K562 (cell line): ENCODE results near the gene RNF138. TPM values are rescaled to one million over a fixed set of nuclear protein-coding genes. Genes with fewer than 3 reads are reported as not detected.

ENCODE experiments used
- BMI1 ChIP-seq: fragments of 150-350 bp; IDR thresholded peaks from 2 replicates; pipeline ENCODE4 v1.6.1; 2014; ENCODE audit warnings: low read length
- DEAF1 ChIP-seq: fragments of 450-650 bp; formaldehyde crosslinking; IDR thresholded peaks from 2 replicates; pipeline ENCODE4 v1.4.0; 2020; ENCODE audit warnings: mild to moderate bottlenecking, moderate library complexity
- E2F6 ChIP-seq, 2 experiments: IDR thresholded peaks; 2 replicates each; pipeline ENCODE4 v1.6.1; 2011; ENCODE audit warnings: borderline replicate concordance in 1 of 2, control low read depth in 1 of 2, low read depth in 1 of 2, low read length in 1 of 2, mild to moderate bottlenecking in 1 of 2, mixed read lengths in 1 of 2, moderate library complexity in 1 of 2; ENCODE audit not compliant: insufficient read depth in 1 of 2, insufficient read length in 1 of 2, poor library complexity in 1 of 2, severe bottlenecking in 1 of 2; ENCODE audit errors: extremely low read depth in 1 of 2
- FOSL1 ChIP-seq: fragments of 200-800 bp; sonication (Bioruptor generic); conservative IDR thresholded peaks from 2 replicates; pipeline ENCODE4 v1.6.1; 2016; ENCODE audit warnings: missing genetic modification characterization, missing compliant biosample characterization
- GABPB2 ChIP-seq: fragments of 250-450 bp; sonication (Bioruptor Pico); conservative IDR thresholded peaks from 2 replicates; pipeline ENCODE4 v1.5.1; 2021; ENCODE audit warnings: mild to moderate bottlenecking
- HDAC1 ChIP-seq, 2 experiments: fragments of 450-650 bp; IDR thresholded peaks; 2 replicates each; pipeline ENCODE4 v1.6.1; 2016 to 2017; ENCODE audit warnings: inconsistent platforms in 1 of 2, mild to moderate bottlenecking in 1 of 2, moderate library complexity in 1 of 2
- HDAC6 ChIP-seq: IDR thresholded peaks from 2 replicates; pipeline ENCODE4 v1.6.1; 2012; ENCODE audit warnings: low read depth, mild to moderate bottlenecking, control low read depth, inconsistent platforms, low read length, moderate library complexity
- KDM1A ChIP-seq, 2 experiments: fragments of 450-650 bp; IDR thresholded peaks; 2 replicates each; pipeline ENCODE4 v1.6.1; 2016; ENCODE audit warnings: mild to moderate bottlenecking in 2 of 2
- MAFF ChIP-seq: IDR thresholded peaks from 2 replicates; pipeline ENCODE4 v1.6.1; 2012; ENCODE audit warnings: low read length, improper control_type of control experiment
- MITF ChIP-seq: IDR thresholded peaks from 2 replicates; pipeline ENCODE4 v1.6.1; 2014; ENCODE audit warnings: antibody characterized with exemption
- MLLT1 ChIP-seq, 2 experiments: fragments of 450-650 bp; IDR thresholded peaks; 2 replicates each; pipeline ENCODE4 v1.6.1; 2016
- NR2F6 ChIP-seq: fragments of 450-650 bp; formaldehyde crosslinking; IDR thresholded peaks from 2 replicates; pipeline ENCODE4 v1.4.0; 2020; ENCODE audit warnings: mild to moderate bottlenecking
- POLR2AphosphoS2 ChIP-seq: IDR thresholded peaks from 2 replicates; pipeline ENCODE4 v1.6.1; 2012; ENCODE audit warnings: low read length, improper control_type of control experiment
- STAT5A ChIP-seq: IDR thresholded peaks from 2 replicates; pipeline ENCODE4 v1.6.1; 2012; ENCODE audit warnings: low read length, inconsistent platforms, borderline replicate concordance
- STAT6 ChIP-seq: sonication (generic); formaldehyde crosslinking; IDR thresholded peaks from 2 replicates; pipeline ENCODE4 v1.8.1; 2023; ENCODE audit warnings: mild to moderate bottlenecking, missing genetic modification reagents
- TAF1 ChIP-seq: IDR thresholded peaks from 2 replicates; pipeline ENCODE4 v1.6.1; 2011; ENCODE audit warnings: mild to moderate bottlenecking, low read length, moderate library complexity; ENCODE audit not compliant: insufficient read depth, control insufficient read depth, severe bottlenecking; ENCODE audit errors: extremely low read depth
- TRIM24 ChIP-seq, 2 experiments: fragments of 450-650 bp; IDR thresholded peaks; 2 replicates each; pipeline ENCODE4 v1.6.1; 2016
- ZBTB17 ChIP-seq: fragments of 450-650 bp; formaldehyde crosslinking; IDR thresholded peaks from 2 replicates; pipeline ENCODE4 v1.4.0; 2020; ENCODE audit warnings: mild to moderate bottlenecking
- ZBTB7A ChIP-seq: IDR thresholded peaks from 2 replicates; pipeline ENCODE4 v1.6.1; 2011; ENCODE audit warnings: low read depth, mild to moderate bottlenecking, low read length, moderate library complexity, borderline replicate concordance; ENCODE audit not compliant: control insufficient read depth
- ZNF76 ChIP-seq: fragments of 250-450 bp; sonication (Bioruptor Pico); IDR thresholded peaks from 2 replicates; pipeline ENCODE4 v1.4.0; 2020; ENCODE audit warnings: mild to moderate bottlenecking, moderate library complexity, borderline replicate concordance
- polyA plus RNA-seq, 8 experiments: library from polyadenylated mRNA; depleted of rRNA in 4 of 8; stranded (reverse) in 5 of 8; unstranded in 3 of 8; fragments of >200 nt; fragmentation: Nextera tagmentation in 2 of 8; fragmentation: Illumina TruSeq in 1 of 8; extraction: Ambion mirVana in 2 of 8; extraction: Trizol in 1 of 8; gene quantifications; 2 replicates each; pipeline versions ENCODE4 v1.2.1 to v1.2.3, GENCODE V29; 2011 to 2014; ENCODE audit warnings: inconsistent platforms in 1 of 8, missing spikeins in 1 of 8
- total RNA-seq, 7 experiments: library from RNA; depleted of rRNA in 6 of 7; stranded (reverse); fragments of >200 nt in 6 of 7; fragmentation: Illumina TruSeq in 2 of 7; extraction: Trizol in 2 of 7; gene quantifications; 2 replicates each; pipeline versions ENCODE4 v1.2.1 to v1.2.3, GENCODE V29; 2011 to 2021; ENCODE audit warnings: low replicate concordance in 1 of 7

RNF138 gene
- total and polyA plus RNA-seq, 9 of the 15 experiments (the other 6 are each of a cell fraction or from before 2014, with no cell fraction given), result 47.6 to 100 (median 62.5) TPM

- no peak for TF ChIP-seq MLLT1 (IDR thresholded peaks at IDR 0.05)
- no peak for TF ChIP-seq STAT6
- no peak for TF ChIP-seq MAFF
- peak; percentile 44 to 83 for TF ChIP-seq E2F6 (IDR thresholded peaks at IDR 0.05; ENCODE audit: borderline replicate concordance in 1 of 2, extremely low read depth in 1 of 2, insufficient read depth in 1 of 2, insufficient read length in 1 of 2, low read depth in 1 of 2, low read length in 1 of 2, poor library complexity in 1 of 2, severe bottlenecking in 1 of 2)
- no peak for TF ChIP-seq HDAC6
- TF ChIP-seq FOSL1, result no peak
- no peak for TF ChIP-seq DEAF1 (CRISPR knock-in tag)
- no peak; the same call in 1 of the 2 replicates for TF ChIP-seq POLR2AphosphoS2
- TF ChIP-seq STAT5A, result no peak
- peak in 1 of 2 experiments; percentile 29; a peak in 2 of 4 replicates for TF ChIP-seq TRIM24 (IDR thresholded peaks at IDR 0.05)
- TF ChIP-seq NR2F6 (CRISPR knock-in tag), result 0 out of 2 replicates have a peak, but pooled peaks have one; percentile 75
- TF ChIP-seq MITF, result no peak
- TF ChIP-seq ZNF76 (CRISPR knock-in tag), result no peak
- TF ChIP-seq KDM1A (IDR thresholded peaks at IDR 0.05), result peak in 1 of 2 experiments; percentile 93; a peak in 2 of 4 replicates
- TF ChIP-seq TAF1, result peak; percentile 60
- no peak for TF ChIP-seq BMI1
- TF ChIP-seq HDAC1 (IDR thresholded peaks at IDR 0.05), result peak in 1 of 2 experiments; percentile 82; a peak in 2 of 4 replicates
- TF ChIP-seq GABPB2 (CRISPR knock-in tag), result no peak
- TF ChIP-seq ZBTB17 (CRISPR knock-in tag), result no peak
- TF ChIP-seq ZBTB7A, result peak; percentile 91
Measured at GRCh38 chr18:32092422-32093101, 888 bp downstream of the RNF138 start (continued).
